GM18909 (cell line): ENCODE measurements around the gene BATF.

Source experiments
- ATAC-seq: cut with Tn5 transposase; IDR thresholded peaks from one replicate; pipeline ENCODE4 v1.9.1; 2021; ENCODE audit warnings: mild to moderate bottlenecking; ENCODE audit not compliant: unreplicated experiment, poor library complexity

Gene BATF

GRCh38 chr14:75499084-75499875 is 23.0 kb upstream of the BATF start:
- peak; percentile 65 for ATAC-seq

GRCh38 chr14:75501080-75501479 is 21.2 kb upstream of the BATF start:
- no peak for ATAC-seq

DNA sequence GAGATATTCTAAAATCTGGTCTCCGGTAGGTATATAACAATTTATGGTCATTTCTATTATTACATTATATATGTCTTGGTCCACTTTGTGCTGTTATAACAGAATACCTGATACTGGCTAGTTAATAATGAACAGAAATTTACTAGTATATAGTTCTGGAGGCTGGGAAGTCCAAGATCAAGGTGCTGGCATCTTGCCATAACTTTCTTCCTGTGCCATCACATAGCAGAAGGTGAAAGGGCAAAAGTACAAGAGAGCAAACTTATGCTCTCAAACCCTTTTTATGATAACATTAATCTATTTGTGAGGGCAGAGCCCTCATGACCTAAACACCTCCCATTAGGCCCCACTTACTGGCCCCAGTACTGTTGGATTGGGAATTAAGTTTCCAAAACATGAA is 17.9 kb upstream of the BATF start:
- ATAC-seq = no peak

DNA sequence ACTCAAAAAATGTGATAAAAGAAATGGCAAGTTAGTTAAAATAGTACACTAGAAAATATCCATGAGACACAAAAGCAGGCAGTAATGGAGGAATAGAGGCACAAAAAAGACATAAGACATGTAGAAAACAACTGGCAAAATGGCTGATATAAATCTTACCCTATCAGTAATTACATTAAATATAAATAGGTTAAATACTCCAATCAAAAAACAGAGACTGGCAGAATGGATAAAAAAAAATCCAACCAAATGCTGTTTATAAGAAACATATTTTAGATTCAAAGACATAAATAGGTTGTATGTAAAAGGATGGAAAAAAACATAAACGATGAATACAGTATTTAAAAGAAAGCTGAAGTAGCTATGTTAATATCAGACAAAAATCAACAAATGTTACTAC is 15.3 kb upstream of the BATF start:
- no peak for ATAC-seq

GRCh38 chr14:75510547-75510946 is 11.7 kb upstream of the BATF start:
- no peak for ATAC-seq

- ATAC-seq = no peak
Observed at GRCh38 chr14:75511201-75511600, 11.1 kb upstream of the BATF start.

GRCh38 chr14:75513911-75514672 is 8.2 kb upstream of the BATF start:
- ATAC-seq = peak; percentile 45

DNA sequence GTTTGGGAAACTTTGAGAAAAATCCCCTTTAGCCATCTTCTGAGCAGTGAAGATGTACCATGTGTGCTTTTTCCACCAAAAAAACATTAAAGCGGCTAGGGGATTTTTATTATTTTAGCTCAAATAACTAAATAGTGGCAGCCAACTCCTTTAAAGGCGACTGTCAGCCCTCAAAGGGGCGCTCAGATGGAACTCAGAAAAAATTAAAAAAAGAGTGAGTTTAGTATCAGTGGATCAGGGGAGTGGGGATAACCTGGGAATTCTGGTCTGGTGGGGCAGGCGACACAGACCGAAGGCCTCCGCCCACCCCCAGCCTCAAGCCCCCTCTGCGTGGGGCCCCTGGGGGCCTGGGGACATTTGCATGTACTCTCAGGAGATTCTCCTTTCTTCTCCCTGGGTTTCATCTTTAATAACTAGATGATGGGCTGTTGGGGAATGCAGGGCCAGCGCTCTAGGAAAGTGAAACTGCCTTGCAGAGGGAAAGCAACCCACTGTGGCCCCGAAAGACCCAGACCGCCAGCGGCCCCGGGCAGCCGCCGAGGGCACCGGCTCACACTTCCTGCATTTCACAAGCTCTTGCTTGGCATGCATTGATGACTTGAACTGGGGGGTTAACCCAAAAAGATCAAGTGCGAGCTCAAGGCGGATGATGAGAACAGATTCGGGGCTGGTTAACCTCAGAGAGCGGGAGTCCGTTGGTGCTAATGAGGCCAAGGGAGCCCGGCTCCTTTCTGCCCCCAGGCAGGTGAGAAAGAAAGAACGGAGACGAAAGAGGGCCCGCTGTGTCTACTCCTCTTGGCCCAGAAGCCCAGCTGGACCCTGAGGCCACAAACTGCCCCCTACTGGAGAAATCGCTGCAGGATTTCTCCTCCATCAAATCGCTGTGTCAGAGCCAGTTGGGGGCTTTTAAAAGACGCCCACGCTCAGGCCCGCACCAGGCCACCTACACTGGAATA is 7.3 kb upstream of the BATF start:
- ATAC-seq = peak; percentile 55

DNA sequence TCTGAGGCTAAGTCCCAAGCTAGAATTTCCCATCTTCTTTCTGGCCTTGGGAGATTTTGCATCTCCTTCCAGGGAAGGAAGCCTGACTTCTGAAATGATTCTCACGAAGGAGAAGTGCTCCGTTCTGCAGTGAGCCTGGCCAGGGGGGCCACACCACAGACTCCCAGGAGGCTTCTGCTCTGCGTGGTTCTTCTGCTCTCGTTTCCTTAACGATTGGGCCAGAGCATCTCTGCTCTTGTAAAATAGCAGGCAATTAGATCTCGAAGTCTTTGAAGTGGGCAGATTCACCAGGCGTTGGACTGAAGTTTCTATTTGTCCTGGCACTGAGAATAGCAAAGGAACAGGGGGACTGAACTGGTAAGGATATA is 6.7 kb upstream of the BATF start:
- peak; percentile 47 for ATAC-seq

- ATAC-seq = no peak
Observed at GRCh38 chr14:75518625-75519024, 3.6 kb upstream of the BATF start.

GRCh38 chr14:75519394-75519793 is 2.9 kb upstream of the BATF start:
- ATAC-seq = no peak

DNA sequence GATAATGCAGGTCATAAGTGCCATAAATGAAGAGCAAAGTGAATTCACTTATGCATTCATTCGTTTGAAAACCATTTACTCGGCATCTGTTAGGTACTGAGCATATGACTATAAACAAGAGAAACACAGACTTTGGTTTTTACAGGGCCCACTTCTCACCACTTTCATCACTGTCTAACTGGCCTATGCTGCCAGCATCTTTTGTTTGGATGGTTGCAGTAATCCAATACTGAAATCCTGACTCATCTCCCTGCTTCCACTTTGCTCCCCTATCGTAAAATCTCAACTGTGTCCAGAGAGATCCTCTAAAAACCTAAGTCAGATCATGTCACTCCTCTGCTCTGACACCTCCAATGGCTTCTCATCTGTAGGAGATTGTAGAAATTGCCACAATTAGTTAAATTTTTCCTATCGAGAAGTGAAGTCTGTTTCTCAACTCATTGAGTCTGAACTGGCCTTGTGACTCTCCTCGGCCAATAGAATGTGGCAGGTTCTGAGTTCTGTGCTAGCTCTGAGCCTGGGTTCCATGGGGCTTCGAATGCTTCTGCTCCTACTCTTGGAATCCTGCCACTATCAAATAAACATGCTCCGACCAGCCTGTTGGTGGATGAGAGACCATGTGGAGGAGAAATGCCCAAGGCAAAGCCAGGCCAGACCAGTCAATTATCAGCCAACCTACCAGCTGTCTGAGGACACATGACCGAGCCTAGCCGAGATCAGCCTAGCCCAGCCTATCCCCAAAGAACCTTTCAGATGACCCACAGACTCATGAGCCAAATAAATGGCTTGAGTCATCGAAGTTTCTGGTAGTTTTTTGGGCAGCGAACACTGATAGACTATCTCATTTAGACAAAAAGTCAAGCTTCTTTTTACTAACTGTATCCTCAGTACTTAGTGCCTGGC is 2.2 kb upstream of the BATF start:
- ATAC-seq = no peak

- no peak for ATAC-seq
Observed at GRCh38 chr14:75520852-75521251, 1.4 kb upstream of the BATF start.

- ATAC-seq = no peak
Observed at GRCh38 chr14:75521415-75522199, 662 bp upstream of the BATF start.

DNA sequence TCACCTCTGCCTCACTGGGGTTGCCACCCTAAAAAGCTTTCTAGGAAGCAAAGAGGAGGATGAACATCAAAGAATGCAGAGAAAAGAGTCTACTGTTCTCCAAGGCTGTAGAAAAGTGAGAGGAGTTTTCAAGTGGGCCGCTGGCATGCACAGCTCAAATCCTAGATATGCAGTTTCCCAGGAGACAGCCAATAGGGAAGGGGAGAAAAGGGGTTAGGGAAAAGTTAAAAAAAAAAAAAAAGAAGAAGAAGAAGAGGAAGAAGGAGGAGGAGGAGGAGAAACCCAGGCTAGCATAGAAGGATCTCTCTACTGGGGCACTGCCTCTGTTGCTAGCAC is 682 bp downstream of the BATF start:
- ATAC-seq = no peak

DNA sequence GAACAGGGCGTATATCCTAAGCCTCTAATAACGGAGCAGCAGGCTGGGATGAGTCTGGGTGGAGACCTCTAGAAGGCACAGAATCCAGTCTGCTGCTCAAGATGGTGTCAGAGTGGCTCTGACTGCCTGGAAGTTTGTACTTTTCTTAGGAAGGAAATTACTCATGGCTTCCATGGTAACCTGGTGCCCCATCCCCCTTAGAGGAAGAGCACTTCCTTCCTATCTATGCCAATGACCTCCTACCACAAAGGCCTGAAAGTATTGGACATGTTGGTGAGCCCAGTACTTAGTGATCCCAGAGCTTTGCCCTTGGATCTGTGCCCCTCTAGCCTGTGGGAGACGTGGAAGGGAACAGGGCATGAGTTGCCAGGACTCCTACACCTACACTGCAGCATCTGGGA is 1.5 kb downstream of the BATF start:
- no peak for ATAC-seq

GRCh38 chr14:75525969-75526368 is 3.7 kb downstream of the BATF start:
- no peak for ATAC-seq

- ATAC-seq = no peak
Observed at GRCh38 chr14:75527449-75528163, 5.3 kb downstream of the BATF start.
